Measurements from ENCODE around the gene MINK1.

MINK1 gene

DNA sequence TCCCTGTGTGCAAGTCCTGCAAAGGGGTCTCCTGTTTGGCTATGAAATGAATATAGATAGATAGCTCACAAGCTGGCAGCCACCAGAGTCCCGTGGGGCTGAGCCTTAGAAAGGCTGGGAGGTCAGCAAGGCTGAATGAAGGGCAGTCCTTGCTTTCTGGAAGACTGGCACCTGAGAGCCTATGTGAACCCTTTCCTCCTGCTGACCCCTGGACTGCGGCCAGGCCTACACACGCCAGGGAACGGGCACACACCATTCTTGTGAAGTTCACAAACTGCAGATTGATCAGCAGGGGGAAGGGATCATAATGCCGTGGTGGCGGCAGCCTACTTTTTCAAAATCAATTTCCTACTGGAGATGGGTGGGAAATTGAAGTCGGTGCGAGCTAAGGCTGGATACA lies 65.2 kb downstream of the MINK1 start:
- TF ChIP-seq, protein P1, sequence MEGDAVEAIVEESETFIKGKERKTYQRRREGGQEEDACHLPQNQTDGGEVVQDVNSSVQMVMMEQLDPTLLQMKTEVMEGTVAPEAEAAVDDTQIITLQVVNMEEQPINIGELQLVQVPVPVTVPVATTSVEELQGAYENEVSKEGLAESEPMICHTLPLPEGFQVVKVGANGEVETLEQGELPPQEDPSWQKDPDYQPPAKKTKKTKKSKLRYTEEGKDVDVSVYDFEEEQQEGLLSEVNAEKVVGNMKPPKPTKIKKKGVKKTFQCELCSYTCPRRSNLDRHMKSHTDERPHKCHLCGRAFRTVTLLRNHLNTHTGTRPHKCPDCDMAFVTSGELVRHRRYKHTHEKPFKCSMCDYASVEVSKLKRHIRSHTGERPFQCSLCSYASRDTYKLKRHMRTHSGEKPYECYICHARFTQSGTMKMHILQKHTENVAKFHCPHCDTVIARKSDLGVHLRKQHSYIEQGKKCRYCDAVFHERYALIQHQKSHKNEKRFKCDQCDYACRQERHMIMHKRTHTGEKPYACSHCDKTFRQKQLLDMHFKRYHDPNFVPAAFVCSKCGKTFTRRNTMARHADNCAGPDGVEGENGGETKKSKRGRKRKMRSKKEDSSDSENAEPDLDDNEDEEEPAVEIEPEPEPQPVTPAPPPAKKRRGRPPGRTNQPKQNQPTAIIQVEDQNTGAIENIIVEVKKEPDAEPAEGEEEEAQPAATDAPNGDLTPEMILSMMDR (IDR thresholded peaks at IDR 0.05), result no peak

DNA sequence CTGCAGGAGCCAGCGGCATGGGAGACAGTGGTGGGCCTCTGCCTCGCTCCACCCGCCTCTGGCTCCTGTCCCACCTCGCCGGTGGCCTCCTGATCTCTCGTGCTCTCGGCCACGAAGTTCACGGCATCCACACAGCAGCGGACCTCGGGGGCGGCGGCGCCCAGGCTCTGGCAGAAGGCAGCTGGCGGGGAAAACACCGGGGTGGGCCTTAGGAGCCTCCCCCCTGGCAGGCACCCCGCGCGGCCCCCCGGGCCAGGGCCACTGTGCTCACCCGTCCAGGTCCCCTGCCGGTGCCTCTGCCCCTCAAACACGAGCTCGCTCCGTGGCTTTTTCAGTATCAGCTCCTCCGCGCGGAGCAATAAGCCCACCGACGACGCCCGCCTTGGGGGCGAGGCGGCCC lies 65.8 kb downstream of the MINK1 start:
- TF ChIP-seq, protein P1 (IDR thresholded peaks at IDR 0.05), result no peak

DNA sequence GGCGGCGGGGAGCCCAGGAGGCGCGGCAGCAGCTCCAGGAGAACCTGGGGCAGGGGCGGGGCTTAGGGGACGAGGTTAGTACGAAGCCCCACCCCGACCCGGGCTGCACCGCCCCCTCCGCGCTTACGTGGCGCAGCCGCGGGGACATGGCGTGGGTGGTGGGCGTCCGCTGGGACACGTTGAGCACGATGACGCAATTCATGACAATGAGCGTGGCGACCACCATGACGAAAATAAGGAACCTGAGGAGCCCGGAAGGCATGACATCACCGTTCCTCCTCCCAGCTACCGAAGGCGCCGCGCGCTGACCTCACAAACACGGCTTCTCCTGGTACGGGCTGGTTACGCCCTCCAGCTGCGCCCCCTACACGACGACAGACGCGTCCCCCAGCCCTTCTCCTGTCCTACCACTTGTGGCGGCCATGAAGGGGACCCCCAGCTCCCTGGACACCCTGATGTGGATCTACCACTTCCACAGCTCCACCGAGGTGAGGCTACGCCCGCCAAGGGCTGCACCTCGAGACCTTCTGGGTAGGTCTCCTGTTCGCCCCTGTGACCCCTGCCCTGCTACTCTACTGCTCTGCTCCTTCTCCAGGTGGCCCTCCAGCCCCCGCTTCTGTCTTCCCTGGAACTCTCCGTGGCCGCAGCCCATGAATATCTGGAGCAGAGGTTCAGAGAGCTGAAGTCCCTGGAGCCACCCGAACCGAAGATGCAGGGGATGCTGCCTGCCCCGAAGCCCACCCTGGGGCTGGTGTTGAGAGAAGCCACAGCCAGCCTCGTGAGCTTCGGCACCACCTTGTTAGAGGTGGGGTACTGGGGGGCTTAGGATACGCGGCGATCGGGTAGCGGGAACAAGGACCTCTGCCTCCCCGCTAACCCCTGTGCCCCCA lies 66.4 kb downstream of the MINK1 start, which contains the start of gene C17orf107:
Gene C17orf107 (plus strand): TSS at position 196 of the 890 bp plus-strand sequence. CDS start 227 bp downstream, at position 423.
- TF ChIP-seq, protein P1 (IDR thresholded peaks at IDR 0.05), result no peak

DNA sequence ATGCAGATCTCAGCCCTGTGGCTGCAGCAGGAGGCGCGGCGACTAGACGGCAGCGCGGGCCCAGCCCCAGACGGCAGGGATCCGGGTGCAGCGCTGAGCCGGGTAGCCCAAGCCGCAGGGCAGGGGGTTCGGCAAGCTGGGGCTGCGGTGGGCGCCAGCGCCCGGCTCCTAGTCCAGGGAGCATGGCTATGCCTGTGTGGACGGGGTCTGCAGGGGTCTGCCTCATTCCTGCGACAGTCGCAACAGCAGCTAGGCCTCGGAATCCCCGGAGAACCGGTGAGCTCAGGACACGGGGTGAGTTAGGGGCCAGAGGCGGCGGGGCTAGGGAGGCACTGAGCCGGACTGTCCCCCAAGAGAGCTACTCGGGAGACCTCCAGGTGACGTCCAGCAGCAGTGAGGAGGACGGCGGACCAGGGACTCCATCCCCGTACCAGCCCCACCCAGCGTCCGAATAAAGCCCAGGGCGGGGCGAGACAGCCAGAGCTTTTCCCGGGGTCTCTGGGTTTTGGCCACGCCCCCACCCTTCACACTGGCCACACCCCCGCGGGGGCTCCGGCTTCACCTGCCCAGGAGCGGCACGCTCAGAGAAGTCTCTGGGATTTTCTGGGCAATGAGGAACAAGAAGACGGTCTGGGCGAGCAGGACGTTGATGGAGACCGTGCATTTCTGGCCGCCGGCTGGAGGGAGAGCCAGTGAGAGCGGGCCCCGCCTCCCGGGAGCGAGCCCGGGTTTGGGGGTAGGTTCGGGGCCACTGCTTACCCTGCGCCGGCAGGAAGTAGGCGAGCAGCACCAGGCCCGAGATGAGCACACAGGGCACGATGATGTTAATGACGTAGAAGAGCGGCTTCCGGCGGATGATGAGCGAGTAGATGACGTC lies 67.3 kb downstream of the MINK1 start:
- TF ChIP-seq, protein P1 (IDR thresholded peaks at IDR 0.05), result no peak

DNA sequence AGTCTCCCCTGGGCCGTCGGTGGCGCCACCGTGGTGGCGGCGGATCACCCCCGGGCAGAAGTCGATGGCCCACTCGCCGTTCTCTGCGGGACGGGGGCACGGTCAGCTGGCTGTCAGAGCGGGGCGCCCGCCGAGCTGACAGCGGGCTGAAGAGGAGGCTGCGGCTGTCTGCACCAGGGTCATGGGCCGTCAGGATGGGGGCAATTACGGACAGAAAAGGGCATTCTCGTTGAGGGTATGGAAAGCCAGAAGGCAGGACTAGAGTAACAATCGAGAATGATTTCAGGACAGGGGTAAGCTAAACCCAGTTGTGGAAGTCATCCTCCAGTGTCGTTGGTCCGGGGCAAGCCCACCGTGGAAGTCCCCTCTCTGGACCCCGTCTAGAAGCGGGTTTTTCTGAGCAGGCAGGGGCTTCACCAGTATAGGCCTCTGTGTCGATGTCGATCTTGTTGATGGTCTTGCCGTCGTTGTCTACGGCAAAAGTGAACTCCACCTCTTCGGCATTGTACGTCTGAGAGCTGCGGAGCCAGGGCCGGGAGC lies 68.0 kb downstream of the MINK1 start:
- TF ChIP-seq, protein P1 (IDR thresholded peaks at IDR 0.05), result no peak

DNA sequence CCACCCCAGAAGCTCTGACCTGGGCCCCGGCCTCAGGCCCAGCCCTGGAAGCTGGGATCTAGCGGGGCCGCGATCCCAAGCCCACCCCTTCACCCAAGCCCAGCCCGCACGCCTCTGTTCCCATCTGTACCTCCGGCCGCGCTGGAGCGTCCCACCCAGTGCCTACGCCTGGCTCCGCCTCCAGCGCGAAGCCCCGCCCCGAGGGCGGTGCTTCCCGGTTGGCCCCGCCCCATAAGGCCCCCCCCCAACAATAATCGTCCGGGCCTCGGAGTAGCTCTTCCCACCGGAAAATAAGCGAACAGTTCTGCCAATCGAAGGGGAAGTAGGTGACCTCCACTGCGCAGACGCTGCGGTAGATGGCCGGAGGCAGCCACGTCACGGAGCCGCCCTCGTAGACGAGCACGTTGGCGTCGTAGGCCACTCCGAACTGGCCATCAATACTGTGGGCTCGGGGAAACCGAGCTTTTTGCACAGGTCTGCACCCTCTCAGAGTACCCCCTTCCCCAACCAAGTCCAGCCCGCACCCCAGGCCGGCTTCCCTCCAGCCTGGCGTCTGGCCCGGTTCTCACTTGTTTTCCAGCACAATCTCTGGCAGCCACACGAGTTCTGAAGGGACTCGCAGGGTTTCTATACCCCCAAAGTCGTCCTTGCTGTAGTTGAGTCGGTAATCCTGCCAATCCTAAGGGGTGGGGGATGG lies 68.7 kb downstream of the MINK1 start:
- TF ChIP-seq, protein P1 (IDR thresholded peaks at IDR 0.05), result no peak

DNA sequence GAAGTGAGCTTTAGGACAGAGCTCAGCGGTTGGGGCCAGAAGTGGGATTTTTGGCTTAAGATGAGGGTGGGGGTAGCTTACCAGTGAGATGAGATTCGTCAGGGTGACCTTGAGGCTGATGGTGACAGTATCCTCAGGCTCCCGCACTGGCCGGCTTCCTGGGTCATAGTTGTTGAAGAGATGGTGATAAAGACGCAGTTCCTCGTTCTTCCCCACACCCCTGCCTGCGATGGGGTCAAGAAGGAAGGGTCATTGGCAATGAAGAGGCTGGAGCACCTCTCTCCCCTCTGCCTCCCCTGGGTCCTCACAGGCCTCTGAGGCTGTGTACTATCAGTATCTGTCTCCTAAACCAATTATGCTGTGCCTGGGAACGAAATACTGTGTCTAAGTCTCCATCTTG lies 69.4 kb downstream of the MINK1 start:
- TF ChIP-seq, protein P1 (IDR thresholded peaks at IDR 0.05), result no peak
